H1 (cell line): Measurements from ENCODE around the gene COL8A1. TPM values are rescaled to one million over a fixed set of nuclear protein-coding genes. Genes with fewer than 3 reads are reported as not detected.
A peak's percentile ranks its signal among the peaks of the same experiment; 100 is the strongest.

Experiments used
- CTCF ChIA-PET: fragments of 300-600 bp; sonication (Branson Sonifier 250); formaldehyde crosslinking; loops from one replicate; lab custom pipeline; 2021; ENCODE audit not compliant: partially characterized antibody; lab: Charles Lee
- POLR2A ChIA-PET: fragments of 300-600 bp; sonication (Branson Sonifier 250); formaldehyde crosslinking; loops from one replicate; lab custom pipeline; 2021; ENCODE audit warnings: inconsistent platforms; ENCODE audit not compliant: partially characterized antibody; lab: Charles Lee
- DNase-seq, 2 experiments: peaks; one replicate each; pipeline versions ENCODE4 v3.0.0 to v3.0.0-alpha.2; 2010 to 2022; ENCODE audit warnings: low spot score in 2 of 2, low read depth in 1 of 2, mixed read lengths in 1 of 2
- FAIRE-seq: peaks from 2 replicates; lab custom pipeline; 2011; peaks lifted over from hg19 to GRCh38; lab: Jason Lieb, UNC
- H2AFZ ChIP-seq: 2 replicates; pipeline ENCODE4 v1.8.1; 2012; ENCODE audit warnings: low read length, inconsistent platforms
- H2AK5ac ChIP-seq: 2 replicates; pipeline ENCODE4 v1.6.1; 2013; ENCODE audit warnings: low read depth, low read length
- H2BK120ac ChIP-seq: replicated peaks from 2 replicates; pipeline ENCODE3; 2013; ENCODE audit warnings: low read depth, low read length, inconsistent platforms
- H2BK12ac ChIP-seq: 2 replicates; pipeline ENCODE4 v1.6.1; 2013; ENCODE audit warnings: low read depth, low read length
- H2BK15ac ChIP-seq: 2 replicates; pipeline ENCODE4 v1.6.1; 2013; ENCODE audit warnings: low read length
- H2BK20ac ChIP-seq: 2 replicates; pipeline ENCODE4 v1.6.1; 2013; ENCODE audit warnings: low read length
- H2BK5ac ChIP-seq: 2 replicates; pipeline ENCODE4 v1.6.1; 2013; ENCODE audit warnings: low read depth, low read length
- H3K14ac ChIP-seq: 2 replicates; pipeline ENCODE4 v1.6.1; 2013; ENCODE audit warnings: inconsistent platforms; ENCODE audit not compliant: insufficient read length
- H3K18ac ChIP-seq: 2 replicates; pipeline ENCODE4 v1.6.1; 2013; ENCODE audit warnings: low read length; ENCODE audit errors: extremely low read depth
- H3K23ac ChIP-seq: 2 replicates; pipeline ENCODE4 v1.6.1; 2013; ENCODE audit warnings: inconsistent platforms; ENCODE audit not compliant: insufficient read length
- H3K23me2 ChIP-seq: 2 replicates; pipeline ENCODE4 v1.6.1; 2013; ENCODE audit warnings: low read depth, low read length
- H3K27ac ChIP-seq: 2 replicates; pipeline ENCODE4 v1.6.1; 2011; ENCODE audit warnings: low read depth, low read length, inconsistent platforms
- H3K27me3 ChIP-seq, 4 experiments: replicated peaks in 1 of 4; 1 replicate in 1 of 4; 2 replicates in 3 of 4; pipeline versions ENCODE4 v1.6.1 to v1.8.1; 2011 to 2013; ENCODE audit warnings: low read length in 3 of 4, mild to moderate bottlenecking in 3 of 4, inconsistent platforms in 2 of 4, mixed read lengths in 2 of 4, moderate library complexity in 1 of 4; ENCODE audit not compliant: control insufficient read depth in 3 of 4, insufficient read depth in 3 of 4; ENCODE audit errors: extremely low read depth in 1 of 4
- H3K36me3 ChIP-seq, 4 experiments: 2 replicates each; pipeline versions ENCODE4 v1.6.1 to v1.8.1; 2011 to 2013; ENCODE audit warnings: mild to moderate bottlenecking in 4 of 4, low read length in 3 of 4, moderate library complexity in 2 of 4, control low read depth in 1 of 4, inconsistent platforms in 1 of 4; ENCODE audit not compliant: insufficient read depth in 4 of 4, control insufficient read depth in 2 of 4
- H3K4ac ChIP-seq: replicated peaks from 2 replicates; pipeline ENCODE3; 2013; ENCODE audit warnings: low read length, low read depth, mixed read lengths, inconsistent platforms; ENCODE audit not compliant: insufficient read length
- H3K4me1 ChIP-seq, 4 experiments: replicated peaks in 1 of 4; 1 replicate in 1 of 4; 2 replicates in 3 of 4; pipeline versions ENCODE4 v1.6.1 to v1.8.1; 2011 to 2013; ENCODE audit warnings: low read length in 3 of 4, inconsistent platforms in 2 of 4, mixed read lengths in 1 of 4; ENCODE audit not compliant: insufficient read depth in 4 of 4, control insufficient read depth in 3 of 4
- H3K4me2 ChIP-seq, 2 experiments: 2 replicates each; pipeline versions ENCODE4 v1.6.1 to v1.8.1; 2011 to 2013; ENCODE audit warnings: low read depth in 2 of 2, low read length in 2 of 2, control low read depth in 1 of 2, inconsistent platforms in 1 of 2, mild to moderate bottlenecking in 1 of 2; ENCODE audit not compliant: insufficient read depth in 1 of 2
- H3K4me3 ChIP-seq, 4 experiments: fragments of 200-600, 300-600 bp in 1 of 4; sonication (generic), shearing (Covaris generic), sonication (Bioruptor Twin) in 1 of 4; 2 replicates each; pipeline versions ENCODE4 v1.5.1 to v1.8.1; 2011 to 2016; ENCODE audit warnings: low read length in 4 of 4, low read depth in 3 of 4, control low read depth in 2 of 4, inconsistent platforms in 2 of 4, mild to moderate bottlenecking in 2 of 4, mixed read lengths in 1 of 4, moderate library complexity in 1 of 4; ENCODE audit not compliant: insufficient read depth in 2 of 4; ENCODE audit errors: extremely low read depth in 1 of 4
- H3K56ac ChIP-seq: replicated peaks from 2 replicates; pipeline ENCODE3; 2013; ENCODE audit warnings: low read depth, mild to moderate bottlenecking, mixed read lengths, low read length, inconsistent platforms; ENCODE audit not compliant: insufficient read length
- H3K79me1 ChIP-seq: 2 replicates; pipeline ENCODE4 v1.6.1; 2013; ENCODE audit warnings: low read depth, low read length, control low read depth
- H3K79me2 ChIP-seq, 2 experiments: 2 replicates each; pipeline versions ENCODE4 v1.6.1 to v1.8.1; 2012 to 2013; ENCODE audit warnings: low read length in 2 of 2, mild to moderate bottlenecking in 2 of 2, inconsistent platforms in 1 of 2; ENCODE audit not compliant: insufficient read depth in 2 of 2, control insufficient read depth in 1 of 2
- H3K9ac ChIP-seq, 4 experiments: replicated peaks in 1 of 4; 1 replicate in 1 of 4; 2 replicates in 3 of 4; pipeline versions ENCODE4 v1.6.1 to v1.8.1; 2011 to 2013; ENCODE audit warnings: low read depth in 3 of 4, low read length in 3 of 4, control low read depth in 2 of 4, mild to moderate bottlenecking in 2 of 4, moderate library complexity in 2 of 4, inconsistent platforms in 1 of 4; ENCODE audit errors: extremely low read depth in 1 of 4
- H3K9me3 ChIP-seq, 2 experiments: 2 replicates each; pipeline versions ENCODE4 v1.6.1 to v1.8.1; 2012 to 2013; ENCODE audit warnings: mild to moderate bottlenecking in 2 of 2, moderate library complexity in 2 of 2, control low read depth in 1 of 2, inconsistent platforms in 1 of 2, low read depth in 1 of 2, low read length in 1 of 2, mixed read lengths in 1 of 2; ENCODE audit not compliant: insufficient read depth in 2 of 2
- H4K20me1 ChIP-seq, 2 experiments: replicated peaks in 1 of 2; 2 replicates each; pipeline versions ENCODE3 to v1.8.1; 2011 to 2013; ENCODE audit warnings: inconsistent platforms in 2 of 2, low read length in 2 of 2, mild to moderate bottlenecking in 1 of 2; ENCODE audit not compliant: insufficient read depth in 2 of 2, control insufficient read depth in 1 of 2
- H4K5ac ChIP-seq: 2 replicates; pipeline ENCODE4 v1.6.1; 2013; ENCODE audit warnings: low read length, low read depth, mixed read lengths, inconsistent platforms; ENCODE audit not compliant: insufficient read length
- H4K8ac ChIP-seq: 2 replicates; pipeline ENCODE4 v1.8.0; 2013; ENCODE audit warnings: mild to moderate bottlenecking, moderate library complexity, low read length, inconsistent platforms; ENCODE audit not compliant: insufficient read depth; ENCODE audit errors: extremely low read depth
- H4K91ac ChIP-seq: replicated peaks from 2 replicates; pipeline ENCODE3; 2013; ENCODE audit warnings: low read length, mixed read lengths, inconsistent platforms; ENCODE audit not compliant: insufficient read length
- BACH1 ChIP-seq: IDR thresholded peaks from 2 replicates; pipeline ENCODE4 v1.6.1; 2012; ENCODE audit warnings: low read length, improper control_type of control experiment
- EGR1 ChIP-seq: IDR thresholded peaks from 2 replicates; pipeline ENCODE4 v1.6.1; 2011; ENCODE audit warnings: low read depth, low read length, borderline replicate concordance
- POLR2AphosphoS5 ChIP-seq: IDR thresholded peaks from 2 replicates; pipeline ENCODE4 v1.6.1; 2011; ENCODE audit warnings: low read depth, low read length
- RNF2 ChIP-seq: fragments of 200-900, 300-1000 bp; sonication (generic); IDR thresholded peaks from 2 replicates; pipeline ENCODE4 v1.7.1; 2016; ENCODE audit warnings: borderline replicate concordance, low read depth, mild to moderate bottlenecking, antibody characterized with exemption, low read length; ENCODE audit not compliant: poor library complexity, severe bottlenecking; ENCODE audit errors: missing control alignments
- SIN3A ChIP-seq, 2 experiments: IDR thresholded peaks in 1 of 2; conservative IDR thresholded peaks in 1 of 2; 2 replicates each; pipeline ENCODE4 v1.6.1; 2011 to 2012; ENCODE audit warnings: low read length in 2 of 2, improper control_type of control experiment in 1 of 2, low read depth in 1 of 2, mild to moderate bottlenecking in 1 of 2
- TAF1 ChIP-seq: IDR thresholded peaks from 2 replicates; pipeline ENCODE4 v1.6.1; 2011; ENCODE audit warnings: mild to moderate bottlenecking, low read depth, low read length
- YY1 ChIP-seq: IDR thresholded peaks from 2 replicates; pipeline ENCODE4 v1.6.1; 2011; ENCODE audit warnings: low read depth, mild to moderate bottlenecking, low read length
- ZNF274 ChIP-seq: IDR thresholded peaks from 2 replicates; pipeline ENCODE4 v1.7.0; 2012; ENCODE audit warnings: low read length, borderline replicate concordance; ENCODE audit errors: extremely low read depth
- WGBS, 2 experiments: shearing (Covaris generic) in 1 of 2; methylation state at CpG; one replicate each; pipeline versions ENCODE4 v1.1.6 to v1.1.7; 2013 to 2015; ENCODE audit warnings: low lambda C conversion rate in 2 of 2, mixed read lengths in 2 of 2, inconsistent platforms in 1 of 2, low coverage in 1 of 2, missing lambda C conversion rate in 1 of 2; ENCODE audit not compliant: insufficient replicate concordance in 2 of 2, insufficient coverage in 1 of 2, insufficient read length in 1 of 2; ENCODE audit errors: extremely low coverage in 1 of 2, missing lambda C conversion rate in 1 of 2; 5-methylcytosine and 5-hydroxymethylcytosine counted together
- polyA plus RNA-seq, 7 experiments: library from polyadenylated mRNA; depleted of rRNA in 3 of 7; stranded (reverse) in 5 of 7; unstranded in 2 of 7; fragments of >200 nt in 5 of 7; fragments of 200-250 nt in 2 of 7; gene quantifications; 1 replicate in 5 of 7; 2 replicates in 1 of 7; 4 replicates in 1 of 7; pipeline versions ENCODE4 v1.2.1 to v1.2.3, GENCODE V29; 2011 to 2013; ENCODE audit warnings: missing spikeins in 2 of 7, mixed read lengths in 2 of 7
- total RNA-seq: library from RNA; stranded (reverse); fragmentation: NEBNext Ultra II Directional; extraction: Animal tissue kit (Norgen Biotek cat#: 25700); gene quantifications from 2 replicates; pipeline ENCODE4 v1.2.1, GENCODE V29; 2021
- TF ChIP-seq, protein P1 (sequence below): IDR thresholded peaks from 2 replicates; pipeline ENCODE4 v1.6.1; 2011; ENCODE audit warnings: low read depth, mild to moderate bottlenecking, low read length; ENCODE audit not compliant: insufficient read depth

COL8A1 gene
- total and polyA plus RNA-seq, 2 of the 8 experiments (the other 6 are each of a cell fraction or from before 2014, with no cell fraction given) = 0.21 to 1.2 TPM

DNA sequence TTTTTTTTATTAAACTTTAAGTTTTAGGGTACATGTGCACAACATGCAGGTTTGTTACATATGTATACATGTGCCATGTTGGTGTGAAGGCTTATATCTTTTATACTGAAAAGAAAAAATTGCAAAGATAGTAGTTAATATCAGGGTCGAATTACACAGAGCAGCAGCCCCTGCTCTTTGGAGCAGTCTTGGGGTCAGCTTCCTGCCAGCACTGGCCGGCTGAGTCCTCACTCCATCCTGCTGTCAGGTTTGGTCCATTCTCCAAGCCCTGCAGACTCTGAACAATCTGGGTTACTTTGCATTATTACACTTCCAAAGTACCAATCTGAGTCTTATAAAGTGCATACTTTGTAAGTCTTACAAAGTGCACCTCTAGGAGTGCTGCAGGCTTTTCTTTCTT, 66.0 kb downstream of the COL8A1 start:
- 67% methylated on average over 2 of the region's 2 CpGs; no CpG with 5 or more reads in 1 of the 2 experiments for WGBS, 2 experiments

More for the DNA sequence above, 66.0 kb downstream of the COL8A1 start:
- Histone ChIP-seq H3K23ac (no peak overlapping the region), H3K79me1 (no peaks in the 10 kb centered on the region), H4K8ac (no peak overlapping the region), H3K27me3 (no peaks in the 10 kb centered on the region), H3K36me3 (no peaks in the 10 kb centered on the region), H4K91ac (no peak overlapping the region), H2BK120ac (no peak overlapping the region), H3K4me3 (no peak overlapping the region), H3K4me1 (no peaks in the 10 kb centered on the region), H3K14ac (no peak overlapping the region), H3K56ac (no peak overlapping the region), H2AFZ (peak overlapping the region; percentile 72; the same call in 1 of the 2 replicates), H2AK5ac (no peak overlapping the region), H2BK12ac (no peak overlapping the region), H3K9ac (no peak overlapping the region), H2BK20ac (no peak overlapping the region), H2BK5ac (no peak overlapping the region), H3K27ac (no peak overlapping the region), H3K4me2 (no peak overlapping the region), H4K20me1 (no peaks in the 10 kb centered on the region), H2BK15ac (no peak overlapping the region), H3K9me3 (no peaks in the 10 kb centered on the region), H3K4ac (no peak overlapping the region), H3K23me2 (no peaks in the 10 kb centered on the region), H4K5ac (no peak overlapping the region), H3K18ac (no peak overlapping the region), H3K79me2 (no peaks in the 10 kb centered on the region)
- ChIA-PET POLR2A (no interaction called here), CTCF (interaction anchor here (0.6 to 1.6 kb wide), 5 partner anchors 47 to 1727 kb away, joined by 3 to 5 read pairs (median 4); partner anchors contain the start of gene TBC1D23)
- FAIRE-seq (no peak), DNase-seq (no peak)
- no peak for TF ChIP-seq RNF2
- TF ChIP-seq TAF1 = no peak
- no peak for TF ChIP-seq POLR2AphosphoS5
- TF ChIP-seq SIN3A (conservative IDR thresholded peaks at IDR 0.05 in 1 of 2, IDR thresholded peaks at IDR 0.05 in 1 of 2; ENCODE audit: low read depth in 1 of 2, low read length in 2 of 2) = no peak
- TF ChIP-seq BACH1 = no peak
- TF ChIP-seq ZNF274 = no peak
- no peak for TF ChIP-seq YY1
- TF ChIP-seq EGR1 = no peak
- TF ChIP-seq, protein P1, sequence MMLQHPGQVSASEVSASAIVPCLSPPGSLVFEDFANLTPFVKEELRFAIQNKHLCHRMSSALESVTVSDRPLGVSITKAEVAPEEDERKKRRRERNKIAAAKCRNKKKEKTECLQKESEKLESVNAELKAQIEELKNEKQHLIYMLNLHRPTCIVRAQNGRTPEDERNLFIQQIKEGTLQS = no peak
